ENCODE data around the gene HNRNPU.

HNRNPU gene

DNA sequence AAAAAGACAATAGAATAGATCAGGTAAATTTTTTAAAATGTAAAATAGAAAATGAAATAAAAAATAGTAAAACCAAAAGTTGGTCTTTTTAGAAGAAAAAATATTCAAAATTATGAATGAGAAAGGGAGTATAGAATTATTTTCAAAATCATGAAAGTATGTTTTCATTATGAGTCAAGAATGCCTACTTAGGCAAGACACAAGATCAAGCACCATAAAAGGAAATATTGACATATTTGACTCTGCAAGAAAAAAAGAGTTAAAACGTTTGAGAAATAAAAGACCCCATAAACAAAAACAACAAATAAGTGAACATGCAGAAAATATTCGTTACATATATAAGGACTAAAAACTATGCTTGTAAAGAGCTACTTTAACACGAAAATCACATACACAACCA, 33.7 kb downstream of the HNRNPU start:
- no peaks in the 10 kb centered on the region for H3K36me3 ChIP-seq (ENCODE audit: insufficient read depth, low read length)
- H2AFZ ChIP-seq (ENCODE audit: low read depth, low read length): no peak overlapping the region
- no peak overlapping the region for H3K4me3 ChIP-seq (ENCODE audit: low read length)
- peaks cover 3% of the 10 kb centered on the region for H3K4me1 ChIP-seq (ENCODE audit: insufficient read depth, low read length)
- no peaks in the 10 kb centered on the region for H3K27me3 ChIP-seq (ENCODE audit: insufficient read depth, low read length)
- no peaks in the 10 kb centered on the region for H3K9me3 ChIP-seq (ENCODE audit: low read length)

- Histone ChIP-seq H3K4me3 (ENCODE audit: low read length) (no peak overlapping the region), H3K9me3 (ENCODE audit: low read length) (no peaks in the 10 kb centered on the region), H3K4me1 (ENCODE audit: insufficient read depth, low read length) (no peaks in the 10 kb centered on the region), H3K27me3 (ENCODE audit: insufficient read depth, low read length) (no peaks in the 10 kb centered on the region), H3K36me3 (ENCODE audit: insufficient read depth, low read length) (no peaks in the 10 kb centered on the region), H2AFZ (ENCODE audit: low read depth, low read length) (no peak overlapping the region)
Observed at GRCh38 chr1:244826712-244827111, 37.6 kb downstream of the HNRNPU start.

DNA sequence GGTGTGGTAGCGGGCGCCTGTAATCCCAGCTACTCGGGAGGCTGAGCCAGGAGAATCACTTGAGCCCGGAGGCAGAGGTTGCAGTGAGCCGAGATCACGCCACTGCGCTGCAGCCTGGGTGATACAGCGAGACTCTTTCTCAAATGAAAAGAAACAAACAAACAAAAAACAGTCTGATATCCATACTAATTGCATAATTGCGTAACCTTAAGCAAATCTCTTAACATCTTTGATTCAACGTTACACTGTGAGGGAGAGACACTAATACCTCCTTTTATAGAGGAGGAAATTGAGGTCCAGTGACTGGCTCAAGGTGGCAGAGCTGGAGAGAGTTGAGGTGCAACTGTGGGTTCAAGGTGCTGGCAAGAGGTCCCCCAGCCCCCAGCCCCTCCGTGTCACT, 41.5 kb downstream of the HNRNPU start:
- H2AFZ ChIP-seq (ENCODE audit: low read depth, low read length): no peak overlapping the region
- H3K36me3 ChIP-seq (ENCODE audit: insufficient read depth, low read length): no peaks in the 10 kb centered on the region
- no peaks in the 10 kb centered on the region for H3K9me3 ChIP-seq (ENCODE audit: low read length)
- no peaks in the 10 kb centered on the region for H3K4me1 ChIP-seq (ENCODE audit: insufficient read depth, low read length)
- H3K4me3 ChIP-seq (ENCODE audit: low read length): no peak overlapping the region
- H3K27me3 ChIP-seq (ENCODE audit: insufficient read depth, low read length): no peaks in the 10 kb centered on the region

- H3K36me3 ChIP-seq (ENCODE audit: insufficient read depth, low read length): no peaks in the 10 kb centered on the region
- H3K27me3 ChIP-seq (ENCODE audit: insufficient read depth, low read length): no peaks in the 10 kb centered on the region
- no peak overlapping the region for H3K4me3 ChIP-seq (ENCODE audit: low read length)
- H3K4me1 ChIP-seq (ENCODE audit: insufficient read depth, low read length): no peaks in the 10 kb centered on the region
- H2AFZ ChIP-seq (ENCODE audit: low read depth, low read length): no peak overlapping the region
- no peaks in the 10 kb centered on the region for H3K9me3 ChIP-seq (ENCODE audit: low read length)
Observed at GRCh38 chr1:244821134-244821533, 43.2 kb downstream of the HNRNPU start.

DNA sequence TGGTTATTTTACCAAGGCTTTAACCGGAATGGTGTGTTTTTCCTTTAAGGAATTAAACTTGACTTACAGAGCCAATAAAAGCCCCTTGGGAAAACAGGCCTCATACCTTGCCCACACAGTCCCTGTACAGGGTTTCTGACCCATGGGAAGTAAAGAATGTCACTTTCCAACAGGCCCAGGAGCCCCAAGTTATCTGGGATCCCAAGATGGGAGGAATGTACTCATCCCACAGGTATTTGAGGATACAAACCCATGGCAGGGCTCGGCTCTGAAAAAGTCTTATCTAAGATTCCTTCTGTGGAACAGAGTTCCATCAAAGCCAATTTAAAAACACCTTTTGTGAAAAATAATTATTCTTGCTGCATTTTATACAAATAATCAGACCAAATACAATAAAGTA, 44.2 kb downstream of the HNRNPU start:
- Histone ChIP-seq H3K27me3 (ENCODE audit: insufficient read depth, low read length) (no peaks in the 10 kb centered on the region), H3K4me3 (ENCODE audit: low read length) (no peak overlapping the region), H2AFZ (ENCODE audit: low read depth, low read length) (no peak overlapping the region), H3K36me3 (ENCODE audit: insufficient read depth, low read length) (no peaks in the 10 kb centered on the region), H3K9me3 (ENCODE audit: low read length) (no peaks in the 10 kb centered on the region), H3K4me1 (ENCODE audit: insufficient read depth, low read length) (no peaks in the 10 kb centered on the region)

DNA sequence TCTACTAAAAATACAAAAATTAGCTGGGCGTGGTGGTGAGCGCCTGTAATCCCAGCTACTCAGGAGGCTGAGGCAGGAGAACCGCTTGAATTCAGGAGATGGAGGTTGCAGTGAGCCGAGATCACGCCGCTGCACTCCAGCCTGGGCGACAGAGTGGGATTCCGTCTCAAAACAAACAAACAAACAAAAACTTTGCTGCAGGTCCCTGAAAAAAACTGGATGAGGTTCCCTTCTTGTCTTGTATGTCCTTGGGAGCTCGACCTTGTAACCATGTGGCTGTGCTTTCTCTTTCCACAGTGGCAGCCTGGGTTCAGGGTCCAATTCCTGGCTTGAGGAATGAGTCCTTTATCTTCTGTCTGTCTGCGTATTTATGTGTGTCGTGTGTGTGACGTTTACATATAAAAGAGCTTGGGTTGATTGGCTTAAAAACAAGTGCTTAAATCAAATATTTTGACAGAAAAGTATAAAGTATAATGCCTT, 46.9 kb downstream of the HNRNPU start:
- H3K4me3 ChIP-seq (ENCODE audit: low read length): no peak overlapping the region
- H3K4me1 ChIP-seq (ENCODE audit: insufficient read depth, low read length): no peaks in the 10 kb centered on the region
- no peak overlapping the region for H2AFZ ChIP-seq (ENCODE audit: low read depth, low read length)
- H3K27me3 ChIP-seq (ENCODE audit: insufficient read depth, low read length): no peaks in the 10 kb centered on the region
- no peaks in the 10 kb centered on the region for H3K9me3 ChIP-seq (ENCODE audit: low read length)
- H3K36me3 ChIP-seq (ENCODE audit: insufficient read depth, low read length): no peaks in the 10 kb centered on the region

GRCh38 chr1:244815600-244816099, 48.7 kb downstream of the HNRNPU start:
- H3K4me3 ChIP-seq (ENCODE audit: low read length): no peak overlapping the region
- H3K4me1 ChIP-seq (ENCODE audit: insufficient read depth, low read length): no peaks in the 10 kb centered on the region
- no peaks in the 10 kb centered on the region for H3K9me3 ChIP-seq (ENCODE audit: low read length)
- no peaks in the 10 kb centered on the region for H3K27me3 ChIP-seq (ENCODE audit: insufficient read depth, low read length)
- no peak overlapping the region for H2AFZ ChIP-seq (ENCODE audit: low read depth, low read length)
- H3K36me3 ChIP-seq (ENCODE audit: insufficient read depth, low read length): no peaks in the 10 kb centered on the region

- no peaks in the 10 kb centered on the region for H3K9me3 ChIP-seq (ENCODE audit: low read length)
- H3K36me3 ChIP-seq (ENCODE audit: insufficient read depth, low read length): no peaks in the 10 kb centered on the region
- H2AFZ ChIP-seq (ENCODE audit: low read depth, low read length): no peak overlapping the region
- H3K4me3 ChIP-seq (ENCODE audit: low read length): no peak overlapping the region
- H3K4me1 ChIP-seq (ENCODE audit: insufficient read depth, low read length): no peaks in the 10 kb centered on the region
- H3K27me3 ChIP-seq (ENCODE audit: insufficient read depth, low read length): no peaks in the 10 kb centered on the region
Observed at GRCh38 chr1:244813327-244813726, 51.0 kb downstream of the HNRNPU start.

- Histone ChIP-seq H3K27me3 (ENCODE audit: insufficient read depth, low read length) (no peaks in the 10 kb centered on the region), H3K36me3 (ENCODE audit: insufficient read depth, low read length) (no peaks in the 10 kb centered on the region), H3K4me3 (ENCODE audit: low read length) (no peak overlapping the region), H3K4me1 (ENCODE audit: insufficient read depth, low read length) (no peaks in the 10 kb centered on the region), H2AFZ (ENCODE audit: low read depth, low read length) (no peak overlapping the region), H3K9me3 (ENCODE audit: low read length) (no peaks in the 10 kb centered on the region)
Observed at GRCh38 chr1:244810221-244810620, 54.1 kb downstream of the HNRNPU start.

- H3K36me3 ChIP-seq (ENCODE audit: insufficient read depth, low read length): no peaks in the 10 kb centered on the region
- no peak overlapping the region for H2AFZ ChIP-seq (ENCODE audit: low read depth, low read length)
- no peaks in the 10 kb centered on the region for H3K27me3 ChIP-seq (ENCODE audit: insufficient read depth, low read length)
- H3K9me3 ChIP-seq (ENCODE audit: low read length): no peaks in the 10 kb centered on the region
- no peaks in the 10 kb centered on the region for H3K4me1 ChIP-seq (ENCODE audit: insufficient read depth, low read length)
- H3K4me3 ChIP-seq (ENCODE audit: low read length): no peak overlapping the region
Observed at GRCh38 chr1:244807138-244807537, 57.2 kb downstream of the HNRNPU start.

DNA sequence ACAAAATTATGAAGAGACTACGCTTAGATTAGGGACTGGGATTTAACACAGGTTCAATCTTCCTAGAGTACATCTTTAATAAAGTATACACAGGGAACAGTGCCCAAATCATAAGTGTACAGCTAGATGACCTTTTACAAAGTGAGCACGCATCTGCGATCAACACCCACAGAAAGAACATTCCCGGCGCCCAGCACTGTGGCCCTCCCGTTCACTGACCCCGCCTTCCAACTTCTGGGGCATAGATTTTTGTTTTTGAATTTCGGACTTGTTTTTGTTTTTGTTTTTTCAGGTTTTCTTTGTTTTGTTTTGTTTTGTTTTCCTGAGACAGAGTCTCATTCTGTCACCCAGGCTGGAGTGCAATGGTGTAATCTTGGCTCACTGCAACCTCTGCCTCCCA, 59.5 kb downstream of the HNRNPU start:
- Histone ChIP-seq H3K9me3 (ENCODE audit: low read length) (no peaks in the 10 kb centered on the region), H3K4me3 (ENCODE audit: low read length) (no peak overlapping the region), H3K36me3 (ENCODE audit: insufficient read depth, low read length) (no peaks in the 10 kb centered on the region), H3K4me1 (ENCODE audit: insufficient read depth, low read length) (no peaks in the 10 kb centered on the region), H3K27me3 (ENCODE audit: insufficient read depth, low read length) (no peaks in the 10 kb centered on the region), H2AFZ (ENCODE audit: low read depth, low read length) (no peak overlapping the region)

GRCh38 chr1:244802556-244803239, 61.6 kb downstream of the HNRNPU start:
- H2AFZ ChIP-seq (ENCODE audit: low read depth, low read length): no peak overlapping the region
- no peaks in the 10 kb centered on the region for H3K9me3 ChIP-seq (ENCODE audit: low read length)
- no peaks in the 10 kb centered on the region for H3K36me3 ChIP-seq (ENCODE audit: insufficient read depth, low read length)

GRCh38 chr1:244802041-244802440, 62.3 kb downstream of the HNRNPU start:
- Histone ChIP-seq H2AFZ (ENCODE audit: low read depth, low read length) (no peak overlapping the region), H3K4me3 (ENCODE audit: low read length) (no peak overlapping the region), H3K36me3 (ENCODE audit: insufficient read depth, low read length) (no peaks in the 10 kb centered on the region), H3K4me1 (ENCODE audit: insufficient read depth, low read length) (no peaks in the 10 kb centered on the region), H3K9me3 (ENCODE audit: low read length) (no peaks in the 10 kb centered on the region), H3K27me3 (ENCODE audit: insufficient read depth, low read length) (no peaks in the 10 kb centered on the region)

More at GRCh38 chr1:244802556-244803239, 61.6 kb downstream of the HNRNPU start:
- Histone ChIP-seq H3K27me3 (ENCODE audit: insufficient read depth, low read length) (no peaks in the 10 kb centered on the region), H3K4me3 (ENCODE audit: low read length) (no peak overlapping the region), H3K4me1 (ENCODE audit: insufficient read depth, low read length) (no peaks in the 10 kb centered on the region)

DNA sequence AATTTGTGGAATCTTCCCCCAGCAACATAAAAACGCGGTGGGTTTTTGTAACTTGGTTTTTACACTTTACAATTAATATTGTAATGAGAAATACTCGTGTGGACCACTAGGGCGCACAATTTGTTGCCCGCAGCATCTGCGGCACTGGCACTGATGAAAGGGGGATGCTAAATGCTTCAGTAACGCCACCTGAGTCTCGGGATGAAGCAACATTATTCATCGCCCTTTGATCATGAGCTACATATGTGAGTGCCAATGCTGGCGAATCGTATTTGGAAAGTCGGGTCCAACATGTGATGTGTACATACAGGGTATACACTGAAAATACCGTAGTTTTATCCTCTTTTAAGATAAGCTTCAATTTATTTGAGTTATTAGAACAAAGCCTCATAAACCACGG, 63.1 kb downstream of the HNRNPU start:
- no peaks in the 10 kb centered on the region for H3K27me3 ChIP-seq (ENCODE audit: insufficient read depth, low read length)
- no peaks in the 10 kb centered on the region for H3K36me3 ChIP-seq (ENCODE audit: insufficient read depth, low read length)
- no peaks in the 10 kb centered on the region for H3K9me3 ChIP-seq (ENCODE audit: low read length)
- no peaks in the 10 kb centered on the region for H3K4me1 ChIP-seq (ENCODE audit: insufficient read depth, low read length)
- H2AFZ ChIP-seq (ENCODE audit: low read depth, low read length): no peak overlapping the region
- H3K4me3 ChIP-seq (ENCODE audit: low read length): no peak overlapping the region
